Mesenchymal stem cell (in vitro differentiated cells and primary cell): ENCODE results near the gene MAP3K13.

Experiments
- DNase-seq: peaks from one replicate; pipeline ENCODE4 v3.0.0-alpha.2; 2013
- H2AFZ ChIP-seq: one replicate; pipeline ENCODE4 v1.6.1; 2013; ENCODE audit warnings: low read depth, mild to moderate bottlenecking, control low read depth, inconsistent platforms, low read length, moderate library complexity
- H2AK5ac ChIP-seq: 2 replicates; pipeline ENCODE4 v1.6.1; 2013; ENCODE audit warnings: low read length, moderate library complexity, mild to moderate bottlenecking, inconsistent platforms; ENCODE audit not compliant: severe bottlenecking
- H2BK120ac ChIP-seq: one replicate; pipeline ENCODE4 v1.6.1; 2013; ENCODE audit warnings: low read depth, mild to moderate bottlenecking, inconsistent platforms, low read length, moderate library complexity
- H2BK12ac ChIP-seq, 2 experiments: one replicate each; pipeline ENCODE4 v1.6.1; 2013; ENCODE audit warnings: inconsistent platforms in 2 of 2, low read length in 2 of 2, mild to moderate bottlenecking in 2 of 2, moderate library complexity in 2 of 2, control low read depth in 1 of 2
- H2BK15ac ChIP-seq: one replicate; pipeline ENCODE4 v1.6.1; 2013; ENCODE audit warnings: mild to moderate bottlenecking, low read depth, inconsistent platforms; ENCODE audit not compliant: poor library complexity, severe bottlenecking
- H2BK5ac ChIP-seq: 2 replicates; pipeline ENCODE4 v1.6.1; 2013; ENCODE audit warnings: low read depth, mild to moderate bottlenecking, low read length, control low read depth, inconsistent platforms; ENCODE audit not compliant: poor library complexity, severe bottlenecking
- H3K14ac ChIP-seq, 2 experiments: one replicate each; pipeline ENCODE4 v1.6.1; 2013; ENCODE audit warnings: inconsistent platforms in 2 of 2, low read length in 2 of 2, control low read depth in 1 of 2, mild to moderate bottlenecking in 1 of 2, moderate library complexity in 1 of 2
- H3K18ac ChIP-seq, 2 experiments: one replicate each; pipeline ENCODE4 v1.6.1; 2013; ENCODE audit warnings: inconsistent platforms in 2 of 2, low read length in 2 of 2, control low read depth in 1 of 2, low read depth in 1 of 2, mild to moderate bottlenecking in 1 of 2
- H3K23ac ChIP-seq, 2 experiments: one replicate each; pipeline ENCODE4 v1.6.1; 2013; ENCODE audit warnings: inconsistent platforms in 2 of 2, low read length in 2 of 2, mild to moderate bottlenecking in 2 of 2, moderate library complexity in 2 of 2, control low read depth in 1 of 2
- H3K27ac ChIP-seq: 2 replicates; pipeline ENCODE4 v1.5.1; 2013; ENCODE audit warnings: mild to moderate bottlenecking, moderate library complexity, low read length, control low read depth, inconsistent platforms; ENCODE audit not compliant: poor library complexity, severe bottlenecking
- H3K27me3 ChIP-seq, 2 experiments: 2 replicates each; pipeline versions ENCODE4 v1.6.1 to v1.7.0; 2013; ENCODE audit warnings: low read length in 2 of 2, mild to moderate bottlenecking in 2 of 2, moderate library complexity in 2 of 2, control low read depth in 1 of 2, inconsistent platforms in 1 of 2; ENCODE audit not compliant: control insufficient read depth in 1 of 2, insufficient read depth in 1 of 2
- H3K36me3 ChIP-seq, 2 experiments: 2 replicates each; pipeline versions ENCODE4 v1.6.1 to v1.7.0; 2013; ENCODE audit warnings: low read length in 2 of 2, control low read depth in 1 of 2, inconsistent platforms in 1 of 2, low read depth in 1 of 2, mild to moderate bottlenecking in 1 of 2; ENCODE audit not compliant: insufficient read depth in 2 of 2, control insufficient read depth in 1 of 2
- H3K4ac ChIP-seq, 2 experiments: one replicate each; pipeline ENCODE4 v1.6.1; 2013; ENCODE audit warnings: inconsistent platforms in 2 of 2, low read length in 2 of 2, mild to moderate bottlenecking in 2 of 2, moderate library complexity in 2 of 2, control low read depth in 1 of 2, low read depth in 1 of 2
- H3K4me1 ChIP-seq: 2 replicates; pipeline ENCODE4 v1.6.1; 2013; ENCODE audit warnings: low read depth, low read length, control low read depth; ENCODE audit not compliant: control insufficient read depth, insufficient read depth
- H3K4me2 ChIP-seq: 2 replicates; pipeline ENCODE4 v1.6.1; 2013; ENCODE audit warnings: low read length, mild to moderate bottlenecking, inconsistent platforms; ENCODE audit not compliant: poor library complexity, severe bottlenecking
- H3K4me3 ChIP-seq, 2 experiments: 2 replicates each; pipeline versions ENCODE4 v1.5.1 to v1.7.0; 2013; ENCODE audit warnings: low read length in 2 of 2, mild to moderate bottlenecking in 2 of 2, control low read depth in 1 of 2, low read depth in 1 of 2; ENCODE audit not compliant: insufficient read depth in 1 of 2
- H3K79me1 ChIP-seq: replicated peaks from 2 replicates; pipeline ENCODE4 v1.6.1; 2013; ENCODE audit warnings: mild to moderate bottlenecking, control low read depth, low read length, inconsistent platforms; ENCODE audit not compliant: poor library complexity, severe bottlenecking
- H3K9ac ChIP-seq: 2 replicates; pipeline ENCODE4 v1.7.0; 2013; ENCODE audit warnings: mild to moderate bottlenecking, low read length, moderate library complexity
- H3K9me3 ChIP-seq: 2 replicates; pipeline ENCODE4 v1.7.0; 2013; ENCODE audit warnings: mild to moderate bottlenecking, low read length; ENCODE audit not compliant: control insufficient read depth
- H4K8ac ChIP-seq: one replicate; pipeline ENCODE4 v1.6.1; 2013; ENCODE audit warnings: inconsistent platforms, mild to moderate bottlenecking, low read length, moderate library complexity
- H4K91ac ChIP-seq: one replicate; pipeline ENCODE4 v1.6.1; 2013; ENCODE audit warnings: mild to moderate bottlenecking, low read length, inconsistent platforms
- WGBS: methylation state at CpG from one replicate; pipeline ENCODE4 v1.1.7; 2013; ENCODE audit warnings: mixed read lengths; 5-methylcytosine and 5-hydroxymethylcytosine counted together

The MAP3K13 gene

GRCh38 chr3:185521349-185522138 is 158.6 kb downstream of the MAP3K13 start:
- Histone ChIP-seq H3K27ac (no peak overlapping the region), H3K14ac (no peak overlapping the region), H3K9ac (no peak overlapping the region), H4K8ac (no peak overlapping the region), H3K4me2 (no peak overlapping the region), H3K23ac (no peak overlapping the region), H3K27me3 (peaks cover 10 to 21% of the 10 kb centered on the region in 2 experiments), H2AK5ac (no peak overlapping the region), H2BK15ac (no peak overlapping the region), H2BK120ac (no peak overlapping the region), H3K4me3 (no peak overlapping the region), H3K4ac (no peak overlapping the region), H3K79me1 (no peaks in the 10 kb centered on the region), H2BK12ac (no peak overlapping the region), H2AFZ (no peak overlapping the region), H2BK5ac (no peak overlapping the region), H3K18ac (no peak overlapping the region), H3K36me3 (no peaks in the 10 kb centered on the region), H4K91ac (no peak overlapping the region), H3K4me1 (no peaks in the 10 kb centered on the region), H3K9me3 (no peaks in the 10 kb centered on the region)
- 79% methylated on average over 7 of the region's 7 CpGs for WGBS
- no peak for DNase-seq

- Histone ChIP-seq H3K27ac (no peak overlapping the region), H2BK5ac (no peak overlapping the region), H3K4me1 (no peaks in the 10 kb centered on the region), H3K4me2 (no peak overlapping the region), H2BK15ac (no peak overlapping the region), H3K23ac (no peak overlapping the region), H3K4ac (no peak overlapping the region), H3K14ac (no peak overlapping the region), H2BK120ac (no peak overlapping the region), H3K9ac (no peak overlapping the region), H4K91ac (no peak overlapping the region), H3K9me3 (no peaks in the 10 kb centered on the region), H3K79me1 (no peaks in the 10 kb centered on the region), H2BK12ac (no peak overlapping the region), H4K8ac (no peak overlapping the region), H2AK5ac (no peak overlapping the region), H3K36me3 (no peaks in the 10 kb centered on the region), H3K27me3 (peaks cover 0 to 11% of the 10 kb centered on the region in 2 experiments), H3K4me3 (no peak overlapping the region), H3K18ac (no peak overlapping the region), H2AFZ (no peak overlapping the region)
- DNase-seq: no peak
- no CpG with 5 or more reads among the region's 2 CpGs for WGBS
Observed at GRCh38 chr3:185526349-185526951, 163.5 kb downstream of the MAP3K13 start.

- Histone ChIP-seq H2BK5ac (no peak overlapping the region), H2BK15ac (no peak overlapping the region), H3K36me3 (no peaks in the 10 kb centered on the region), H3K4me1 (no peaks in the 10 kb centered on the region), H3K27ac (no peak overlapping the region), H2BK12ac (no peak overlapping the region), H2AK5ac (no peak overlapping the region), H3K79me1 (no peaks in the 10 kb centered on the region), H2AFZ (no peak overlapping the region), H3K9ac (no peak overlapping the region), H3K23ac (no peak overlapping the region), H3K4ac (no peak overlapping the region), H3K4me2 (no peak overlapping the region), H3K4me3 (no peak overlapping the region), H4K8ac (no peak overlapping the region), H3K14ac (no peak overlapping the region), H3K9me3 (no peaks in the 10 kb centered on the region), H2BK120ac (no peak overlapping the region), H3K27me3 (peaks cover 0 to 7% of the 10 kb centered on the region in 2 experiments), H3K18ac (no peak overlapping the region), H4K91ac (no peak overlapping the region)
- DNase-seq: no peak
- 84% methylated on average over 9 of the region's 9 CpGs for WGBS
Observed at GRCh38 chr3:185527364-185527763, 164.4 kb downstream of the MAP3K13 start.

GRCh38 chr3:185528532-185528931 is 165.6 kb downstream of the MAP3K13 start:
- Histone ChIP-seq H3K9me3 (no peaks in the 10 kb centered on the region), H3K18ac (no peak overlapping the region), H2BK5ac (no peak overlapping the region), H3K4me2 (no peak overlapping the region), H3K4me1 (no peaks in the 10 kb centered on the region), H3K27ac (no peak overlapping the region), H3K27me3 (peaks cover 0 to 7% of the 10 kb centered on the region in 2 experiments), H3K23ac (no peak overlapping the region), H4K8ac (no peak overlapping the region), H2BK12ac (no peak overlapping the region), H3K4me3 (no peak overlapping the region), H2AFZ (no peak overlapping the region), H2AK5ac (no peak overlapping the region), H3K79me1 (no peaks in the 10 kb centered on the region), H2BK15ac (no peak overlapping the region), H3K36me3 (no peaks in the 10 kb centered on the region), H3K4ac (no peak overlapping the region), H3K9ac (no peak overlapping the region), H2BK120ac (no peak overlapping the region), H4K91ac (no peak overlapping the region), H3K14ac (no peak overlapping the region)
- no peak for DNase-seq
- 94% methylated on average over 5 of the region's 6 CpGs for WGBS
